ENCODE results near the gene USH2A.

- TF ChIP-seq CTCF (IDR thresholded peaks at IDR 0.05; ENCODE audit: borderline replicate concordance, extremely low read depth, low read length, poor library complexity, severe bottlenecking) (no peak), EZH2 (IDR thresholded peaks at IDR 0.05; ENCODE audit: borderline replicate concordance, low read depth, low read length, severe bottlenecking) (no peak)
Measured at GRCh38 chr1:216224233-216224632, 199.0 kb downstream of the USH2A start.

All from DND-41 (cell line).